Uterus (tissue), 4 donors: ENCODE results near the gene TRPV6. TPM values are rescaled to one million over a fixed set of nuclear protein-coding genes. Genes with fewer than 3 reads are reported as not detected.

Source experiments
- DNase-seq, 2 donors: peaks; one replicate each; pipeline ENCODE4 v3.0.0-alpha.2; 2019 to 2020
- H3K27ac ChIP-seq, 2 donors: fragments of 200-600 bp; sonication (generic); 1 replicate in 1 of 2; 2 replicates in 1 of 2; pipeline ENCODE4 v1.5.1; 2016 to 2018
- H3K27me3 ChIP-seq, 2 donors: fragments of 200-600 bp; sonication (generic); one replicate each; pipeline ENCODE4 v1.5.1; 2018 to 2019; ENCODE audit warnings: control low read depth in 1 of 2
- H3K36me3 ChIP-seq, 2 donors: fragments of 200-600 bp; sonication (generic); one replicate each; pipeline ENCODE4 v1.5.1; 2019; ENCODE audit warnings: control low read depth in 1 of 2
- H3K4me1 ChIP-seq, 2 donors: fragments of 200-600 bp; sonication (generic); one replicate each; pipeline ENCODE4 v1.5.1; 2018 to 2019; ENCODE audit warnings: control low read depth in 1 of 2
- H3K4me3 ChIP-seq, 2 donors: fragments of 200-600 bp; sonication (generic); 1 replicate in 1 of 2; 2 replicates in 1 of 2; pipeline ENCODE4 v1.5.1; 2018 to 2019; ENCODE audit warnings: mild to moderate bottlenecking in 1 of 2
- H3K9me3 ChIP-seq, 2 donors: fragments of 200-600 bp; sonication (generic); one replicate each; pipeline ENCODE4 v1.5.1; 2019; ENCODE audit warnings: control low read depth in 1 of 2
- CTCF ChIP-seq, 4 experiments: fragments of 200-600 bp in 2 of 4; fragments of 450-650 bp in 2 of 4; sonication (generic) in 2 of 4; IDR thresholded peaks; one replicate each; pipeline ENCODE4 v1.5.1; 2016 to 2019; ENCODE audit warnings: antibody characterized with exemption in 4 of 4, mild to moderate bottlenecking in 2 of 4, moderate library complexity in 1 of 4
- POLR2A ChIP-seq, 2 donors: fragments of 450-650 bp; IDR thresholded peaks; one replicate each; pipeline ENCODE4 v1.6.1; 2016; ENCODE audit warnings: antibody characterized with exemption in 2 of 2, mild to moderate bottlenecking in 1 of 2, moderate library complexity in 1 of 2
- intact Hi-C: fragments of 100-400 bp; cut with DNase I; formaldehyde crosslinking; loops from one replicate; pipeline ENCODE4 v1.15.1; 2023; ENCODE audit warnings: low total_unique reads
- total RNA-seq, 4 donors: library from RNA; depleted of rRNA in 3 of 4; stranded (reverse); fragments of >200 nt in 3 of 4; gene quantifications; one replicate each; pipeline versions ENCODE4 v1.1.0 to v1.2.4, GENCODE V29; 2014 to 2023
- donor health status: DM: yes; HTN: yes; CAD: no.

The TRPV6 gene
- total RNA-seq, 4 donors from 2014 or later: 0.46 to 1.3 TPM; not detected in 2

DNA sequence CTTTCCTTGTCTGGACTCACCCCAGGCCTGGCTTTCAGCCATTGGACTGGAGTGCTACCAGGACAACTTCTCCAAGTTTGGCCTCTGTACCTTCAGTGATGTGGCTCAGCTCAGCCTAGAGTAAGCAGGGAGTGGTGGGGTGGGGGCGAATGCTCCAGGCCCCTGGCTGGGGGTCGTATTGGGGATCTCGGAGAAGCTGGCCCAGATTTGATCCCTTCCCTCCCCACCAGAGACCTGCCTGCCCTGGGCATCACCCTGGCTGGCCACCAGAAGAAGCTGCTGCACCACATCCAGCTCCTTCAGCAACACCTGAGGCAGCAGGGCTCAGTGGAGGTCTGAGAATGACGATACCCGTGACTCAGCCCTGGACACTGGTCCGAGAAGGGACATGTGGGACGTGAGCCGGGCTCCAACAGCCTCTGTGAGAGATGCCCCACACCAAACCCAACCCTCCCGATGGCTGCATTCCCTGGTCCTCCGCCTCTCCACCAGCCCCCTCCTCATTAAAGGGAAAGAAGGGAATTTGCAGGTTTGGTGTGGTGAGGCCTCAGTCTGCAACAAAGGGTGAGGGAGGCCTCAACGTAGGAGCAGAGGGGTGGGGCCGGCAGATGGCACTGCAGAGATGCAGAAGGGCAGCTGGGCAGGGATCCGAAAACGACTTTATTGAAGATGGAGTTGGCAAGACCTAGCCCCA lies 14.8 kb downstream of the TRPV6 start:
- Histone ChIP-seq H3K9me3 (no peaks in the 10 kb centered on the region), H3K27me3 (no peaks in the 10 kb centered on the region), H3K36me3 (no peaks in the 10 kb centered on the region), H3K27ac (no peak overlapping the region), H3K4me3 (no peak overlapping the region), H3K4me1 (no peaks in the 10 kb centered on the region)
- TF ChIP-seq POLR2A (IDR thresholded peaks at IDR 0.05) (no peak), CTCF (IDR thresholded peaks at IDR 0.05) (no peak)
- DNase-seq: no peak
- intact Hi-C loops: no loop called here

DNA sequence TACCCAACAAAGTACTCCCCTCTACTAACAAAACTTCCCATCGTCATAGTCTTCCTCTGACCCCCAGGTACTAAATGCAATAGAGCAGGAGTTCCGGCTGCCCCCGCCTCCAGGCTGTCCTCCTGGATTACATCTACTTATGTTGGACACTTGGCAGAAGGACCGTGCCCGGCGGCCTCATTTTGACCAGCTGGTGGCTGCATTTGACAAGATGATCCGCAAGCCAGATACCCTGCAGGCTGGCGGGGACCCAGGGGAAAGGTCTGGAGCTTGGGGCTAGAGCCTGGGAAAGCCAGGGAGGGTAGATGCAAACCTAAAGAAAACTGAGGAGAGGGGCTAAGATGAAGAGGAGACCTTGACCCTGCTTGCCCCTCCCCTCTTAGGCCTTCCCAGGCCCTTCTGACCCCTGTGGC lies 15.4 kb downstream of the TRPV6 start:
- H3K27me3 ChIP-seq: no peaks in the 10 kb centered on the region
- no peak for DNase-seq
- no peak overlapping the region for H3K4me3 ChIP-seq
- intact Hi-C loops: no loop called here
- no peak for TF ChIP-seq CTCF (IDR thresholded peaks at IDR 0.05)
- no peak for TF ChIP-seq POLR2A (IDR thresholded peaks at IDR 0.05)
- H3K36me3 ChIP-seq: no peaks in the 10 kb centered on the region
- no peaks in the 10 kb centered on the region for H3K4me1 ChIP-seq
- no peak overlapping the region for H3K27ac ChIP-seq
- no peaks in the 10 kb centered on the region for H3K9me3 ChIP-seq

DNA sequence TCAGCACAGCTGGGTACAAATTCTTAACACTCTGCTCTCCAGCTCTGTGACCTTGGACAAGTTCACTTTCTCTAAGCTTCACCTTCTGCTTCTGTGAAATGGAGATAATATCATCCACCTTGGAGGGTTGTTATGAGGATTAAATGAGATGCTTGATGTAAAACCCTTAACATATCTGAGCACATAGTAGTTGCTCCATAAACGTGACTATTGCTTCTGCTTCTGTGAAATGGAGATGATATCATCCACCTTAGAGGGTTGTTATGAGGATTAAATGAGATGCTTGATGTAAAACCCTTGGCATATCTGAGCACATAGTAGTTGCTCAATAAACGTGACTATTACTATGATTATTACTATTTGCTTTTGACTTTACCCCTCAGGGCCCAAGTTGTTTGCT lies 16.1 kb downstream of the TRPV6 start:
- TF ChIP-seq POLR2A (IDR thresholded peaks at IDR 0.05): no peak
- no peak for TF ChIP-seq CTCF (IDR thresholded peaks at IDR 0.05)
- no peak for DNase-seq
- H3K9me3 ChIP-seq: no peaks in the 10 kb centered on the region
- no peaks in the 10 kb centered on the region for H3K27me3 ChIP-seq
- no peak overlapping the region for H3K27ac ChIP-seq
- H3K4me1 ChIP-seq: no peaks in the 10 kb centered on the region
- no peaks in the 10 kb centered on the region for H3K36me3 ChIP-seq
- intact Hi-C loops: no loop called here
- H3K4me3 ChIP-seq: no peak overlapping the region

DNA sequence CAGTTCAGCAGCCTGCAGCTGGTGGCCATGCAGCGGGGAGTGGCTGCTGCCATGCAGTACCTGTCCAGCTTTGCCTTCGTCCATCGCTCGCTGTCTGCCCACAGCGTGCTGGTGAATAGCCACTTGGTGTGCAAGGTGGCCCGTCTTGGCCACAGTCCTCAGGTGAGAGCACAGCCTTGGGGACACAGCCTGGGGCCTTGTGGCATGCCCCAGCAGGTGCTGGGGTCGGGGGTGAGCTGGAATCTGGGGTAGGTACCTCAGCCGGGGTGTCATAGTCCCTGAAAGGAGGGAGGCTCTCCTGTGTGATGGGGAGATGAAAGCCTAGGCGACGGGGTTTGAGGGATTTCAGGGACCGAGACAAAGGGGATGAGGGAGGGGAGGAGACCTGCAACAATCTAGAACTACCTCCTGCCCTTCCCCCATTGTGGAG lies 16.5 kb downstream of the TRPV6 start:
- Histone ChIP-seq H3K36me3 (no peaks in the 10 kb centered on the region), H3K27ac (no peak overlapping the region), H3K9me3 (no peaks in the 10 kb centered on the region), H3K4me3 (no peak overlapping the region), H3K4me1 (no peaks in the 10 kb centered on the region), H3K27me3 (no peaks in the 10 kb centered on the region)
- intact Hi-C loops: no loop called here
- TF ChIP-seq POLR2A (IDR thresholded peaks at IDR 0.05): no peak
- DNase-seq: no peak

- no peaks in the 10 kb centered on the region for H3K9me3 ChIP-seq
- no peaks in the 10 kb centered on the region for H3K4me1 ChIP-seq
- no peak for DNase-seq
- TF ChIP-seq CTCF (IDR thresholded peaks at IDR 0.05) (no peak), POLR2A (IDR thresholded peaks at IDR 0.05) (no peak)
- intact Hi-C loops: no loop called here
- no peaks in the 10 kb centered on the region for H3K27me3 ChIP-seq
- H3K27ac ChIP-seq: no peak overlapping the region
- no peak overlapping the region for H3K4me3 ChIP-seq
- no peaks in the 10 kb centered on the region for H3K36me3 ChIP-seq
These were observed 17.2 kb downstream of the TRPV6 start for GRCh38 chr7:142868188-142868985.
